Vagina (tissue), 2 donors: ENCODE data around the gene NKD2. TPM values are rescaled to one million over a fixed set of nuclear protein-coding genes. Genes with fewer than 3 reads are reported as not detected.
"Not testable (repeated sequence)": the region's sequence is repeated elsewhere in the genome, so short reads cannot be mapped to it uniquely, and the experiment has no call there.

Experiments used
- DNase-seq, 2 donors: peaks; one replicate each; pipeline ENCODE4 v3.0.0-alpha.2; 2017; ENCODE audit errors: extremely low spot score in 2 of 2
- H3K27ac ChIP-seq: fragments of 200-600 bp; sonication (generic); one replicate; pipeline ENCODE4 v1.5.1; 2019
- H3K27me3 ChIP-seq: fragments of 200-600 bp; sonication (generic); one replicate; pipeline ENCODE4 v1.5.1; 2019
- H3K36me3 ChIP-seq, 2 donors: fragments of 200-600 bp; sonication (generic); one replicate each; pipeline ENCODE4 v1.5.1; 2017 to 2019
- H3K4me1 ChIP-seq: fragments of 200-600 bp; sonication (generic); one replicate; pipeline ENCODE4 v1.5.1; 2019
- H3K4me3 ChIP-seq, 2 donors: fragments of 200-600 bp; sonication (generic); 1 replicate in 1 of 2; 2 replicates in 1 of 2; pipeline ENCODE4 v1.5.1; 2016 to 2019
- H3K9me3 ChIP-seq: fragments of 200-600 bp; sonication (generic); one replicate; pipeline ENCODE4 v1.5.1; 2019
- POLR2A ChIP-seq, 2 donors: fragments of 450-650 bp; IDR thresholded peaks; one replicate each; pipeline ENCODE4 v1.6.1; 2017; ENCODE audit warnings: antibody characterized with exemption in 2 of 2, mild to moderate bottlenecking in 2 of 2, moderate library complexity in 2 of 2
- POLR2AphosphoS5 ChIP-seq, 2 donors: sonication (generic); formaldehyde crosslinking; IDR thresholded peaks; one replicate each; pipeline ENCODE4 v1.9.0; 2017; ENCODE audit warnings: antibody characterized with exemption in 2 of 2, mild to moderate bottlenecking in 2 of 2, low read depth in 1 of 2; ENCODE audit not compliant: insufficient read depth in 1 of 2
- intact Hi-C: fragments of 100-400 bp; cut with DNase I; formaldehyde crosslinking; loops from one replicate; pipeline ENCODE4 v1.15.1; 2023
- total RNA-seq: library from RNA; depleted of rRNA; stranded (reverse); fragments of >200 nt; gene quantifications from one replicate; pipeline ENCODE4 v1.2.3, GENCODE V29; 2016
- TF ChIP-seq, protein P1 (sequence below), 3 experiments: fragments of 450-650 bp in 2 of 3; fragments of 200-600 bp in 1 of 3; sonication (generic) in 1 of 3; IDR thresholded peaks; one replicate each; pipeline ENCODE4 v1.5.1; 2017 to 2019; ENCODE audit warnings: antibody characterized with exemption in 3 of 3, mild to moderate bottlenecking in 2 of 3, moderate library complexity in 2 of 3

NKD2 gene
- total RNA-seq, 1 donor from 2014 or later = 2.0 TPM

DNA sequence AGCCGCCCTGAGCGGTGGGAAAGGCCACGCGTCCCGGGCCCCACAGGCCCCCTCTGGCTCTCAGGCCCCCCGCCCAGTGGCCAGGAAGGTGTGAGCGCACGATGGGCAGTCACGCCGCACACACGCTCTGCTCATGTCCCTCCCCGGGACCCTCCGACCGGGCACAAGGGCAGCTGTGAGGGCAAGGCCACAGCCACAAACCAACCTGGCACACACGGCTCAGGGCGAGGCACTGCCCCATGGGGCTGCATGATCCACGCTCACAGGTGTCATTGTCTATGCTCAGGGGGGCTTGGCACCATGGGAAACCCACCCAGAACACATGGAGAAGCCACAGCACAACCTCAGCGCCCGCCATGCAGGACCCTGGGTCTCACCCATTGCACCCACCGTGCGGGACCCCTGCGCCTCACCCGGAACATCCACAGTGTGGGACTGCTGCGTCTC lies 52.0 kb downstream of the NKD2 start:
- Histone ChIP-seq H3K36me3 (peaks cover 0 to 8% of the 10 kb centered on the region in 2 donors), H3K4me1 (no peaks in the 10 kb centered on the region)

DNA sequence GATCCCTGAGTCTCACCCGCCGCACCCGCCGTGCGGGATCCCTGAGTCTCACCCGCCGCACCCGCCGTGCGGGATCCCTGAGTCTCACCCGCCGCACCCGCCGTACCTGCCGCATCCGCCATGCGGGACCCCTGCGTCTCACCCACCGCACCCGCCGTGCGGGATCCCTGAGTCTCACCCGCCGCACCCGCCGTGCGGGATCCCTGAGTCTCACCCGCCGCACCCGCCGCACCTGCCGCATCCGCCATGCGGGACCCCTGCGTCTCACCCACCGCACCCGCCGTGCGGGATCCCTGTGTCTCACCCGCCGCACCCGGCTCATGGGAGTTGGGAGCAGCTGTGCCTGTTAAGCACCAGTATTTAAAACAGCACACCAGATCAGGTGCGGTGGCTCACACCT lies 52.7 kb downstream of the NKD2 start:
- H3K4me1 ChIP-seq, H3K9me3 ChIP-seq, H3K27me3 ChIP-seq, intact Hi-C loops, H3K4me3 ChIP-seq, DNase-seq, H3K36me3 ChIP-seq, H3K27ac ChIP-seq: not testable (repeated sequence)

More for the DNA sequence above, 52.0 kb downstream of the NKD2 start:
- Histone ChIP-seq H3K4me3 (no peak overlapping the region), H3K27ac (no peak overlapping the region), H3K27me3 (no peaks in the 10 kb centered on the region), H3K9me3 (no peaks in the 10 kb centered on the region)
- intact Hi-C loops = no loop called here
- TF ChIP-seq, protein P1, sequence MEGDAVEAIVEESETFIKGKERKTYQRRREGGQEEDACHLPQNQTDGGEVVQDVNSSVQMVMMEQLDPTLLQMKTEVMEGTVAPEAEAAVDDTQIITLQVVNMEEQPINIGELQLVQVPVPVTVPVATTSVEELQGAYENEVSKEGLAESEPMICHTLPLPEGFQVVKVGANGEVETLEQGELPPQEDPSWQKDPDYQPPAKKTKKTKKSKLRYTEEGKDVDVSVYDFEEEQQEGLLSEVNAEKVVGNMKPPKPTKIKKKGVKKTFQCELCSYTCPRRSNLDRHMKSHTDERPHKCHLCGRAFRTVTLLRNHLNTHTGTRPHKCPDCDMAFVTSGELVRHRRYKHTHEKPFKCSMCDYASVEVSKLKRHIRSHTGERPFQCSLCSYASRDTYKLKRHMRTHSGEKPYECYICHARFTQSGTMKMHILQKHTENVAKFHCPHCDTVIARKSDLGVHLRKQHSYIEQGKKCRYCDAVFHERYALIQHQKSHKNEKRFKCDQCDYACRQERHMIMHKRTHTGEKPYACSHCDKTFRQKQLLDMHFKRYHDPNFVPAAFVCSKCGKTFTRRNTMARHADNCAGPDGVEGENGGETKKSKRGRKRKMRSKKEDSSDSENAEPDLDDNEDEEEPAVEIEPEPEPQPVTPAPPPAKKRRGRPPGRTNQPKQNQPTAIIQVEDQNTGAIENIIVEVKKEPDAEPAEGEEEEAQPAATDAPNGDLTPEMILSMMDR (IDR thresholded peaks at IDR 0.05) = no peak
- TF ChIP-seq POLR2A (IDR thresholded peaks at IDR 0.05) (no peak), POLR2AphosphoS5 (IDR thresholded peaks at IDR 0.05; ENCODE audit: insufficient read depth in 1 of 2, low read depth in 1 of 2) (no peak)
- no peak for DNase-seq

- H3K36me3 ChIP-seq = peaks cover 0 to 9% of the 10 kb centered on the region in 2 donors
- DNase-seq = no peak
- no peaks in the 10 kb centered on the region for H3K9me3 ChIP-seq
- H3K4me3 ChIP-seq = no peak overlapping the region
- no peaks in the 10 kb centered on the region for H3K4me1 ChIP-seq
- H3K27me3 ChIP-seq = no peaks in the 10 kb centered on the region
- intact Hi-C loops = no loop called here
- no peak overlapping the region for H3K27ac ChIP-seq
- TF ChIP-seq, protein P1 (IDR thresholded peaks at IDR 0.05) = no peak
- TF ChIP-seq POLR2A (IDR thresholded peaks at IDR 0.05) (no peak), POLR2AphosphoS5 (IDR thresholded peaks at IDR 0.05; ENCODE audit: insufficient read depth in 1 of 2, low read depth in 1 of 2) (no peak)
These were observed 53.3 kb downstream of the NKD2 start for GRCh38 chr5:1061916-1062315.

GRCh38 chr5:1062761-1063568 lies 54.4 kb downstream of the NKD2 start:
- intact Hi-C loops = no loop called here
- Histone ChIP-seq H3K36me3 (peaks cover 0 to 9% of the 10 kb centered on the region in 2 donors), H3K9me3 (no peaks in the 10 kb centered on the region), H3K27me3 (no peaks in the 10 kb centered on the region), H3K4me1 (no peaks in the 10 kb centered on the region), H3K27ac (no peak overlapping the region), H3K4me3 (no peak overlapping the region)
- TF ChIP-seq, protein P1 (IDR thresholded peaks at IDR 0.05) = no peak
- no peak for TF ChIP-seq POLR2AphosphoS5 (IDR thresholded peaks at IDR 0.05; ENCODE audit: insufficient read depth in 1 of 2, low read depth in 1 of 2)
- TF ChIP-seq POLR2A (IDR thresholded peaks at IDR 0.05) = no peak
- no peak for DNase-seq

DNA sequence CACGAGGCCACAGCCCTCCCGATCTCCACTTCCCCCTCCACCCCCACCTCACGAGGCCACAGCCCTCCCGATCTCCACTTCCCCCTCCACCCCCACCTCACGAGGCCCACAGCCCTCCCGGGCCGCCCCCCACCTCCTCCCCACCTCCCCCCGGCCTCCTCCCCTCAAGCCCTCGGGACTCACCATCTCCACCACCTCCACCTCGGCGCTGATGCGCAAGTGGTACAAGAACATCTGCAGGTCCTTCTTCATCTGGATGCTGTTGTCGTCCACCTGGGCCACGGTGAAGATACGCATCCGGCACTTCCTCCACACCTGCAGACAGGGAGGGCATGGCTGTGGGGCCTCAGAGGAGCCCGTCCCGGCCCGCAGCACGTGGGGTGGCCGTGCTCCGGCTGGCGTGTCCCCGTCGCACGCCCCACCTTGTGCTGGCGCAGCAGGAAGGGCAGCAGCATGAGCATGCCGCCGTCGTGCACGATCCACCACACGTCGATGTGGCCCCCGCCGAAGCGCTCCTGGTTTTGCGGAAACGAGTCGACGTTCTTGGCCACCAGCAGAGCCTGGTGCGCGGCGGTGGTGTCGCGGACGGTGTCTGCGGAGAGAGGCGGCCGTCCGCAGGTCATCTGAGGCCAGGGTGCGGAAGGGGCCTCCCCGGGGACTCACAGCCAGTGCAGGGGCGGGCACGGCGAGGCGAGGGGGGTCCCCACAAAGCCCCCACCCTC lies 55.2 kb downstream of the NKD2 start:
- Histone ChIP-seq H3K27me3 (no peaks in the 10 kb centered on the region), H3K36me3 (peaks cover 0 to 9% of the 10 kb centered on the region in 2 donors), H3K9me3 (no peaks in the 10 kb centered on the region), H3K4me1 (no peaks in the 10 kb centered on the region), H3K27ac (no peak overlapping the region), H3K4me3 (no peak overlapping the region)
- TF ChIP-seq POLR2A (IDR thresholded peaks at IDR 0.05) = no peak
- TF ChIP-seq, protein P1 (IDR thresholded peaks at IDR 0.05) = no peak
- TF ChIP-seq POLR2AphosphoS5 (IDR thresholded peaks at IDR 0.05; ENCODE audit: insufficient read depth in 1 of 2, low read depth in 1 of 2) = no peak
- intact Hi-C loops = no loop called here
- no peak for DNase-seq
